Neural cell (in vitro differentiated cells): ENCODE results near the gene ZDHHC4. TPM values are rescaled to one million over a fixed set of nuclear protein-coding genes. Genes with fewer than 3 reads are reported as not detected.
A peak's percentile ranks its signal among the peaks of the same experiment; 100 is the strongest.

Experiments
- H2AFZ ChIP-seq: fragments of 200-600, 300-800 bp; sonication (generic), shearing (Covaris generic); 2 replicates; pipeline ENCODE4 v1.6.0; 2014; ENCODE audit warnings: low read depth, mild to moderate bottlenecking, antibody characterized with exemption, low read length, moderate library complexity
- H3F3A ChIP-seq: fragments of 200-600 bp; shearing (Covaris generic); 2 replicates; pipeline ENCODE4 v1.6.1; 2016; ENCODE audit warnings: mild to moderate bottlenecking, moderate library complexity, mixed read lengths, antibody characterized with exemption, low read length; ENCODE audit not compliant: insufficient read depth, poor library complexity, severe bottlenecking
- H3K27ac ChIP-seq: fragments of 200-600, 300-800 bp; sonication (generic), shearing (Covaris generic); 2 replicates; pipeline ENCODE4 v1.5.1; 2014; ENCODE audit warnings: mild to moderate bottlenecking, low read length, moderate library complexity
- H3K27me3 ChIP-seq: fragments of 300-800, 200-600 bp; sonication (generic), shearing (Covaris generic); 2 replicates; pipeline ENCODE4 v1.6.0; 2014; ENCODE audit warnings: mild to moderate bottlenecking, low read depth, low read length, moderate library complexity; ENCODE audit not compliant: insufficient read depth
- H3K36me3 ChIP-seq: fragments of 300-800, 200-600 bp; sonication (generic), shearing (Covaris generic); 2 replicates; pipeline ENCODE4 v1.5.1; 2014; ENCODE audit warnings: mild to moderate bottlenecking, antibody characterized with exemption, low read length, moderate library complexity; ENCODE audit not compliant: insufficient read depth
- H3K4me2 ChIP-seq: fragments of 300-800, 200-600 bp; sonication (generic), shearing (Covaris generic); 2 replicates; pipeline ENCODE4 v1.6.0; 2014; ENCODE audit warnings: mild to moderate bottlenecking, low read length
- H3K4me3 ChIP-seq: fragments of 300-800, 200-600 bp; sonication (generic), shearing (Covaris generic); 2 replicates; pipeline ENCODE4 v1.5.1; 2014; ENCODE audit warnings: mild to moderate bottlenecking, low read length, moderate library complexity
- H3K79me2 ChIP-seq: fragments of 200-600 bp; shearing (Covaris generic); replicated peaks from 2 replicates; pipeline ENCODE4 v1.6.0; 2014; ENCODE audit warnings: mild to moderate bottlenecking, low read length, moderate library complexity; ENCODE audit not compliant: insufficient read depth
- H3K9ac ChIP-seq: fragments of 300-800, 200-600 bp; sonication (generic), shearing (Covaris generic); 2 replicates; pipeline ENCODE4 v1.6.1; 2016; ENCODE audit warnings: mild to moderate bottlenecking, low read length, mixed read lengths
- H3K9me2 ChIP-seq: fragments of 200-600 bp; shearing (Covaris generic); 2 replicates; pipeline ENCODE4 v1.6.1; 2016; ENCODE audit warnings: mild to moderate bottlenecking, low read length, mixed read lengths; ENCODE audit not compliant: insufficient read depth
- H3K9me3 ChIP-seq: fragments of 200-600, 300-800 bp; sonication (generic), shearing (Covaris generic); 2 replicates; pipeline ENCODE4 v1.6.1; 2016; ENCODE audit warnings: mild to moderate bottlenecking, mixed run types, low read length, moderate library complexity, mixed read lengths
- H4K20me1 ChIP-seq: fragments of 200-600 bp; shearing (Covaris generic); 2 replicates; pipeline ENCODE4 v1.6.1; 2016; ENCODE audit warnings: mild to moderate bottlenecking, mixed run types; ENCODE audit not compliant: insufficient read depth
- CTCF ChIP-seq: fragments of 450-650 bp; IDR thresholded peaks from 2 replicates; pipeline ENCODE4 v1.5.1; 2014; ENCODE audit warnings: antibody characterized with exemption, mild to moderate bottlenecking, moderate library complexity; ENCODE audit not compliant: poor library complexity, severe bottlenecking
- EP300 ChIP-seq: fragments of 450-650 bp; conservative IDR thresholded peaks from 2 replicates; pipeline ENCODE4 v1.6.1; 2014; ENCODE audit warnings: antibody characterized with exemption, mild to moderate bottlenecking, moderate library complexity; ENCODE audit not compliant: poor library complexity, severe bottlenecking
- EZH2 ChIP-seq: fragments of 200-600, 300-800 bp; shearing (Covaris generic), sonication (generic); IDR thresholded peaks from 2 replicates; pipeline ENCODE4 v1.6.1; 2014; ENCODE audit warnings: antibody characterized with exemption, low read length, borderline replicate concordance, mild to moderate bottlenecking; ENCODE audit not compliant: insufficient read depth, poor library complexity, severe bottlenecking
- MXI1 ChIP-seq: fragments of 450-650 bp; conservative IDR thresholded peaks from 2 replicates; pipeline ENCODE4 v1.6.1; 2014; ENCODE audit warnings: antibody characterized with exemption, mild to moderate bottlenecking; ENCODE audit not compliant: poor library complexity, severe bottlenecking
- POLR2AphosphoS5 ChIP-seq: IDR thresholded peaks from 2 replicates; pipeline ENCODE4 v1.6.1; 2012
- RAD21 ChIP-seq: fragments of 450-650 bp; conservative IDR thresholded peaks from 2 replicates; pipeline ENCODE4 v1.6.1; 2014; ENCODE audit warnings: antibody characterized with exemption, mild to moderate bottlenecking, moderate library complexity
- REST ChIP-seq: IDR thresholded peaks from 2 replicates; pipeline ENCODE4 v1.6.1; 2012; ENCODE audit warnings: borderline replicate concordance
- SMC3 ChIP-seq: fragments of 450-650 bp; conservative IDR thresholded peaks from 2 replicates; pipeline ENCODE4 v1.6.1; 2014; ENCODE audit warnings: antibody characterized with exemption, mild to moderate bottlenecking, moderate library complexity; ENCODE audit not compliant: poor library complexity
- TAF1 ChIP-seq: IDR thresholded peaks from 2 replicates; pipeline ENCODE4 v1.6.1; 2012; ENCODE audit warnings: low read depth
- polyA plus RNA-seq: library from polyadenylated mRNA; depleted of rRNA; stranded (reverse); fragments of >200 nt; gene quantifications from 2 replicates; pipeline ENCODE4 v1.2.3, GENCODE V29; 2014

ZDHHC4 gene
- polyA plus RNA-seq, 1 donor from 2014 or later, result 52.2 TPM

- Histone ChIP-seq H3K79me2 (peaks cover 3% of the 10 kb centered on the region), H3F3A (no peaks in the 10 kb centered on the region), H3K4me3 (no peak overlapping the region), H3K9me2 (no peaks in the 10 kb centered on the region), H3K9me3 (no peaks in the 10 kb centered on the region), H4K20me1 (no peaks in the 10 kb centered on the region), H3K36me3 (no peaks in the 10 kb centered on the region), H3K4me2 (no peak overlapping the region), H2AFZ (no peak overlapping the region), H3K27me3 (no peaks in the 10 kb centered on the region), H3K27ac (no peak overlapping the region), H3K9ac (no peak overlapping the region)
- TF ChIP-seq TAF1 (no peak), SMC3 (no peak), EP300 (no peak), CTCF (no peak), REST (no peak), RAD21 (no peak), EZH2 (no peak), POLR2AphosphoS5 (no peak), MXI1 (no peak)
Measured at GRCh38 chr7:6588566-6588965, 11.3 kb downstream of the ZDHHC4 start.

GRCh38 chr7:6589151-6589828 lies 12.0 kb downstream of the ZDHHC4 start:
- H3K27me3 ChIP-seq, result no peaks in the 10 kb centered on the region
- peaks cover 3% of the 10 kb centered on the region for H3K79me2 ChIP-seq
- peak overlapping the region; percentile 93 for H3K9ac ChIP-seq
- H3F3A ChIP-seq, result no peaks in the 10 kb centered on the region
- H3K36me3 ChIP-seq, result no peaks in the 10 kb centered on the region
- H2AFZ ChIP-seq, result peak overlapping the region; percentile 56
- H3K4me3 ChIP-seq, result peak overlapping the region; percentile 59
- TF ChIP-seq EP300 (no peak), MXI1 (no peak), SMC3 (no peak), RAD21 (no peak), TAF1 (no peak), EZH2 (no peak), POLR2AphosphoS5 (no peak), CTCF (no peak), REST (no peak)
- H3K9me3 ChIP-seq, result no peaks in the 10 kb centered on the region
- H3K4me2 ChIP-seq, result no peak overlapping the region
- no peaks in the 10 kb centered on the region for H3K9me2 ChIP-seq
- peak overlapping the region; percentile 39 for H3K27ac ChIP-seq
- H4K20me1 ChIP-seq, result no peaks in the 10 kb centered on the region
